Heart right ventricle (tissue), 16 donors: ENCODE measurements around the gene GNPTG. TPM values are rescaled to one million over a fixed set of nuclear protein-coding genes. Genes with fewer than 3 reads are reported as not detected.

Experiments used
- ATAC-seq, 8 donors: fragments of 200-7000 bp; cut with Tn5 transposase; one replicate each; pipeline ENCODE4 v1.9.1; 2020; ENCODE audit warnings: mild to moderate bottlenecking in 8 of 8, moderate library complexity in 8 of 8, moderate number of reproducible peaks in 1 of 8
- DNase-seq, 2 donors: peaks; one replicate each; pipeline ENCODE4 v3.0.0-alpha.2; 2020
- H3K27ac ChIP-seq, 10 donors: fragments of 200-600 bp; sonication (generic) in 2 of 10; one replicate each; pipeline versions ENCODE4 v1.5.0 to v1.8.0; 2020 to 2022; ENCODE audit warnings: mild to moderate bottlenecking in 3 of 10
- H3K27me3 ChIP-seq, 7 donors: fragments of 200-600 bp; one replicate each; pipeline ENCODE4 v1.8.0; 2021 to 2022; ENCODE audit warnings: mild to moderate bottlenecking in 2 of 7
- H3K36me3 ChIP-seq, 9 donors: fragments of 200-600 bp; sonication (generic) in 1 of 9; one replicate each; pipeline versions ENCODE4 v1.5.0 to v1.8.0; 2020 to 2022; ENCODE audit warnings: mild to moderate bottlenecking in 2 of 9
- H3K4me1 ChIP-seq, 9 donors: fragments of 200-600 bp; sonication (generic) in 1 of 9; one replicate each; pipeline versions ENCODE4 v1.5.0 to v1.8.0; 2020 to 2022; ENCODE audit warnings: mild to moderate bottlenecking in 4 of 9
- H3K4me3 ChIP-seq, 10 donors: fragments of 200-600 bp; sonication (generic) in 2 of 10; one replicate each; pipeline versions ENCODE4 v1.5.0 to v1.8.0; 2020 to 2022; ENCODE audit warnings: mild to moderate bottlenecking in 7 of 10, moderate library complexity in 2 of 10
- H3K9me3 ChIP-seq, 11 donors: fragments of 200-600 bp in 10 of 11; sonication (generic) in 2 of 11; one replicate each; pipeline versions ENCODE4 v1.5.0 to v1.8.0; 2013 to 2022; ENCODE audit warnings: mild to moderate bottlenecking in 2 of 11, control low read depth in 1 of 11, moderate library complexity in 1 of 11
- WGBS, 2 donors: extraction: QIAGEN DNeasy Blood & Tissue Kit; methylation state at CpG; one replicate each; pipeline ENCODE4 v1.1.7; 2013; ENCODE audit warnings: inconsistent platforms in 1 of 2; 5-methylcytosine and 5-hydroxymethylcytosine counted together
- intact Hi-C, 10 donors: fragments of 100-400 bp; cut with DNase I; formaldehyde crosslinking; loops; one replicate each; pipeline versions ENCODE4 v1.11.1 to v1.14.2; 2022
- polyA plus RNA-seq, 2 donors: library from polyadenylated mRNA; stranded (reverse); fragments of 200-250 nt; gene quantifications; one replicate each; pipeline ENCODE4 v1.2.3, GENCODE V29; 2013
- total RNA-seq, 10 donors: library from RNA; stranded (reverse); fragmentation: NEBNext Ultra II Directional in 3 of 10; extraction: Animal tissue kit (Norgen Biotek cat#: 25700) in 3 of 10; gene quantifications; one replicate each; pipeline versions ENCODE4 v1.2.1 to v1.2.4, GENCODE V29; 2021 to 2023
- TF ChIP-seq, protein P1 (sequence below), 9 donors: fragments of 200-600 bp; sonication (generic) in 2 of 9; IDR thresholded peaks; one replicate each; pipeline versions ENCODE4 v1.5.0 to v1.8.0; 2021 to 2022; ENCODE audit warnings: antibody characterized with exemption in 9 of 9, mild to moderate bottlenecking in 5 of 9, moderate library complexity in 1 of 9
- donor health status: Arrhythmogenic right ventricular cardiomyopathy.
- donor health status: ischemic (EF 13 %, LVEDD 7.1; RV severe dilation, severe dysfunction).
- donor health status: healthy with polysubstance abuse.
- donor health status: DM: no; HTN: yes; CAD: no.
- donor health status: DM: no; HTN: no; CAD: no.
- donor health status: ischemic (EF 25% LVEDD 6.9; RV normal size, moderate dysfunction).
- donor health status: ischemic (EF 25% LVEDD 5.7; RV mildly dilated, moderate dysfunction).
- donor health status: healthy.
- donor health status: DM: yes; HTN: yes; CAD: no.
- donor health status: Ischemic cardiomyopathy.
- donor health status: ischemic (EF 35%, LVEDD 5.7; RV mildly dilated, moderate dysfunction).
- donor health status: nonischemic (EF 11% LVEDD 7.7; RV severe dilation, severe dysfunction).
- donor health status: DM: yes; HTN: yes; CAD: no.
- donor health status: PGD.
- donor health status: ischemic (EF 29% LVEDD 5.4; RV normal size, mild dysfunction).
- donor health status: nonischemic (EF 23%, LVEDD 6.1; RV moderate dilation, normal function).

Gene GNPTG
- total and polyA plus RNA-seq, 12 donors = 24.8 to 56.3 (median 31.8) TPM

DNA sequence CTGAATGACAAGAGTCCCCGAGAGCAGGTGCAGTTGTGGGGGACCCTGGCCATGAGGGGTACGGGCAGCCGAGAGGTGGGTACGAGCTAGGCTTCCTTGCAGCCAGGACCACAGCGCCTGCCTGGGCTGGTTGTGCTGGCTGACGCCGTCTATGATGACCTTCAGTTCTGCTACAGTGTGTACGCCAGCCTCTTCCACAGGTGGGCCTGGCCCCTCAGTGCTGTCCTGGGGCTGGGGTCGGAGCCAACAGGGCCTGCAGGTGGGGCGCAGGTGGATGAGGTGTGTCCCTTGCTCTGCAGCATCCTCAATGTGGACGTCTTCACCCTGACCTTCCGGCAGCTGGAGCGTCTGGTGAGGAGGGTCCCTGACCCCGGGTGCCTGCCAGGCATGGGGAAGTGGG is 7.2 kb upstream of the GNPTG start:
- Histone ChIP-seq H3K9me3 (no peaks in the 10 kb centered on the region), H3K36me3 (peaks cover 0 to 27% (median 11%) of the 10 kb centered on the region in 9 donors), H3K27ac (no peak overlapping the region), H3K27me3 (no peaks in the 10 kb centered on the region), H3K4me1 (peaks cover 0 to 16% (median 5%) of the 10 kb centered on the region in 9 donors), H3K4me3 (no peak overlapping the region)
- WGBS, 2 donors = 93 to 95% methylated on average over 14 of the region's 14 CpGs
- DNase-seq (no peak), ATAC-seq (no peak)
- TF ChIP-seq, protein P1, sequence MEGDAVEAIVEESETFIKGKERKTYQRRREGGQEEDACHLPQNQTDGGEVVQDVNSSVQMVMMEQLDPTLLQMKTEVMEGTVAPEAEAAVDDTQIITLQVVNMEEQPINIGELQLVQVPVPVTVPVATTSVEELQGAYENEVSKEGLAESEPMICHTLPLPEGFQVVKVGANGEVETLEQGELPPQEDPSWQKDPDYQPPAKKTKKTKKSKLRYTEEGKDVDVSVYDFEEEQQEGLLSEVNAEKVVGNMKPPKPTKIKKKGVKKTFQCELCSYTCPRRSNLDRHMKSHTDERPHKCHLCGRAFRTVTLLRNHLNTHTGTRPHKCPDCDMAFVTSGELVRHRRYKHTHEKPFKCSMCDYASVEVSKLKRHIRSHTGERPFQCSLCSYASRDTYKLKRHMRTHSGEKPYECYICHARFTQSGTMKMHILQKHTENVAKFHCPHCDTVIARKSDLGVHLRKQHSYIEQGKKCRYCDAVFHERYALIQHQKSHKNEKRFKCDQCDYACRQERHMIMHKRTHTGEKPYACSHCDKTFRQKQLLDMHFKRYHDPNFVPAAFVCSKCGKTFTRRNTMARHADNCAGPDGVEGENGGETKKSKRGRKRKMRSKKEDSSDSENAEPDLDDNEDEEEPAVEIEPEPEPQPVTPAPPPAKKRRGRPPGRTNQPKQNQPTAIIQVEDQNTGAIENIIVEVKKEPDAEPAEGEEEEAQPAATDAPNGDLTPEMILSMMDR (IDR thresholded peaks at IDR 0.05) = no peak
- intact Hi-C loops = loop anchor here in 1 of 10 donors (10.0 kb wide), 1 partner anchor 60 kb away; no protein-coding TSS in a partner anchor

DNA sequence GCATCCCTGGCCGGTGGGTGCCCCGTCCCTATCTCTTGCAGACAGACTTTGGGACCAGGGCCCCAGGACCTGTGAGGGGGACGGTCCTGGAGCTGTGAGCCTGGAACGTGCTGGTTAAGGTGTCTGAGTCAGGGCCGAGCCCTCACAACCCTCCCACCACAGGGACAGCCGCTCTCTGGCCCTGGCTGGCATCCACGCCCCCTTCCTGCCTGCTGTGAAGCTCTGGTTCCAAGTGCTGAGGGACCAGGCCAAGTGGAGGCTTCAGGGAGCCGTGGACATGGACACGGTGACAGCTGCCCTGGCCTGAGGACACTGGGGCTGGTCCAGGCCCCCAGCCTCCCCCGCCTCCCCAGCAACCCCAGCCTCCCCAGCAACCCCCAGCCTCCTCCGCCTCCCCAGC is 6.6 kb upstream of the GNPTG start:
- ATAC-seq = no peak
- DNase-seq = no peak
- Histone ChIP-seq H3K36me3 (peaks cover 0 to 33% (median 14%) of the 10 kb centered on the region in 9 donors), H3K4me1 (peaks cover 0 to 17% (median 5%) of the 10 kb centered on the region in 9 donors), H3K9me3 (no peaks in the 10 kb centered on the region), H3K27ac (no peak overlapping the region), H3K27me3 (no peaks in the 10 kb centered on the region), H3K4me3 (no peak overlapping the region)
- TF ChIP-seq, protein P1 (IDR thresholded peaks at IDR 0.05) = no peak
- intact Hi-C loops = loop anchor here in 1 of 10 donors (10.0 kb wide), 1 partner anchor 60 kb away; no protein-coding TSS in a partner anchor
- WGBS, 2 donors = 74 to 76% methylated on average over 9 to 11 of the region's 11 CpGs

DNA sequence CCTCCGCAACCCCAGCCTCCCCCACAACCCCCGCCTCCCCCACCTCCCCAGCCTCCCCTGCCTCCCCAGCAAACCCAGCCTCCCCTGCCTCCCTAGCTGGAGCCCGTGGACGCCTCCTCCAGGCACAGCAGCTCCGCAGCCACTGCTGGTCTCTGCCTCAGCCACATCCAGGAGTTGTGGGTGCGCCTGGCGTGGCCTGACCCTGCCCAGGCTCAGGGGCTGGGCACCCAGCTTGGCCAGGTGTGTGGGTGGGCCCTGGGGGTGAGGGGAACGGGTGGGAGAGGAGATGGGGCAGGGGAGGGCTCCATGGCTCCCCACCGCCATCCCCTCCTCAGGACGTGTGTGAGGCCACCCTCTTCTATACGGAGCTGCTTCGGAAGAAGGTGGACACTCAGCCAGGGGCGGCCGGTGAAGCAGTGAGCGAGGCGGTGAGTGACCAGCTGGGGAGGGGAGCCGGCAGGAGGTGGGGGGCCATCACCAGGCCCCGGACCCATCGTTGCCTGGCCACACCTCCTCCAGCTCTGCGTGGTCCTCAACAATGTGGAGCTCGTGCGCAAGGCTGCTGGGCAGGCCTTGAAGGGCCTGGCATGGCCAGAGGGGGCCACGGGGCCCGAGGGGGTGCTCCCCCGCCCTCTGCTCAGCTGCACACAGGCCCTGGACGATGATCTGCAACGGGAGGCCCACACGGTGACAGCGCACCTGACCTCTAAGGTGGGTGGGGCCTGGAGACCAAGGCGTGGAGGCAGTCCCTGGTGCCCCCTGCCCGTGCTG is 5.9 kb upstream of the GNPTG start:
- H3K27ac ChIP-seq = no peak overlapping the region
- H3K4me3 ChIP-seq = no peak overlapping the region
- no peaks in the 10 kb centered on the region for H3K9me3 ChIP-seq
- ATAC-seq = no peak
- 80 to 82% methylated on average over 30 to 31 of the region's 31 CpGs for WGBS, 2 donors
- no peak for DNase-seq
- peaks cover 4 to 24% (median 13%) of the 10 kb centered on the region in 9 donors for H3K4me1 ChIP-seq
- intact Hi-C loops = loop anchor here in 1 of 10 donors (10.0 kb wide), 1 partner anchor 59 kb away; no protein-coding TSS in a partner anchor
- H3K27me3 ChIP-seq = no peaks in the 10 kb centered on the region
- peaks cover 0 to 39% (median 14%) of the 10 kb centered on the region in 9 donors for H3K36me3 ChIP-seq
- TF ChIP-seq, protein P1 (IDR thresholded peaks at IDR 0.05) = no peak

DNA sequence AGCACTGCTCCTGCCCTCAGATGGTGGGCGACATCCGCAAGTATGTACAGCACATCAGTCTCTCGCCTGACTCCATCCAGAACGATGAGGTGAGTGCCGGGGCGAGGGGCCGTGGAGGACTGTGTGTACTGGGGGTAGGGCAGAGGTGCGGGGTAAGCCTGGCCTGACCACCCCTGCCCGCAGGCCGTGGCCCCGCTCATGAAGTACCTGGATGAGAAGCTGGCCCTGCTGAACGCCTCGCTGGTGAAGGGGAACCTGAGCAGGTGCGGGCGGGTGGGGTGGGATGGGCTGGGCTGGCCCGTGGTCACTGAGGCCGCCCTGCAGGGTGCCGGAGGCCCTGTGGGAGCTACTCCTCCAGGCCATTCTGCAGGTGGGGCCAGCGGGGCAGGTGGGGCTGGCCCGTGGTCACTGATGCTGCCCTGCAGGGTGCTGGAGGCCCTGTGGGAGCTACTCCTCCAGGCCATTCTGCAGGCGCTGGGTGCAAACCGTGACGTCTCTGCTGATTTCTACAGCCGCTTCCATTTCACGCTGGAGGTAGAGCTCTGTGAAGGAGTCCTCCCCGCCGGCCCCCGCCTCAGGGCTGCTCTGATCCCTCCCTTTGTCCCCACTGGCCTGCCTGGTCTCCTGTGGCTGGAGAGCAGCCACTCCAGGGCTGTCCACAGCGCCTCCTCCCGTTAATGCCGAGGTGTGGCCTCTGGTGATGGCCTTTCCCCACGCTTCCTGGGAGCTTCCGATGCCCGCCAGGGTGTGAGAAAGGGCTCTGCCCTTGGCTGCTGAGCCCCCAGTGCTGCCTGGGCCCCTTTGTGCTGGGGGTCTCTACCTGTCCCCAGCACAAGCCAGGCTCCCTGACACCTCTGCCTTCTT is 5.1 kb upstream of the GNPTG start:
- DNase-seq = no peak
- no peak overlapping the region for H3K27ac ChIP-seq
- 75 to 79% methylated on average over 34 of the region's 34 CpGs for WGBS, 2 donors

More for the DNA sequence above, 5.1 kb upstream of the GNPTG start:
- Histone ChIP-seq H3K4me1 (peaks cover 9 to 28% (median 18%) of the 10 kb centered on the region in 9 donors), H3K4me3 (no peak overlapping the region), H3K36me3 (peaks cover 0 to 39% (median 14%) of the 10 kb centered on the region in 9 donors), H3K27me3 (no peaks in the 10 kb centered on the region), H3K9me3 (no peaks in the 10 kb centered on the region)
- TF ChIP-seq, protein P1 (IDR thresholded peaks at IDR 0.05) = peak in 1 of 9 donors; percentile 12
- intact Hi-C loops = loop anchor here in 1 of 10 donors (10.0 kb wide), 1 partner anchor 58 kb away; no protein-coding TSS in a partner anchor
- ATAC-seq = no peak
